SK-N-SH (cell line): ENCODE data around the gene ACTR3. TPM values are rescaled to one million over a fixed set of nuclear protein-coding genes. Genes with fewer than 3 reads are reported as not detected.
A peak's percentile ranks its signal among the peaks of the same experiment; 100 is the strongest.

Source experiments
- CTCF ChIA-PET: fragments of 300-600, 350-600 bp; formaldehyde crosslinking; extraction: SDS; loops from one replicate; lab custom pipeline; 2021; lab: Yijun Ruan, JAX
- POLR2A ChIA-PET: fragments of 350-600 bp; sonication (Branson Sonifier 250); formaldehyde crosslinking; extraction: SDS; loops from one replicate; lab custom pipeline; 2020; ENCODE audit warnings: antibody characterized with exemption, inconsistent platforms; lab: Yijun Ruan, JAX
- DNase-seq: peaks from one replicate; pipeline ENCODE4 v3.0.0; 2012
- H2AFZ ChIP-seq: fragments of 200-600 bp; sonication (generic); 2 replicates; pipeline ENCODE4 v1.8.1; 2016; ENCODE audit warnings: antibody characterized with exemption, mild to moderate bottlenecking, low read depth
- H3F3A ChIP-seq: fragments of 200-600 bp; sonication (generic); replicated peaks from 2 replicates; pipeline ENCODE3; 2016; ENCODE audit warnings: antibody characterized with exemption, mild to moderate bottlenecking; ENCODE audit not compliant: insufficient read depth
- H3K27ac ChIP-seq, 2 experiments: fragments of 200-500 bp in 1 of 2; fragments of 200-600 bp in 1 of 2; sonication (Bioruptor generic) in 1 of 2; sonication (generic), shearing (Covaris generic) in 1 of 2; 2 replicates each; pipeline versions ENCODE4 v1.5.1 to v1.6.1; 2014 to 2016; ENCODE audit warnings: low read depth in 2 of 2, inconsistent platforms in 1 of 2, low read length in 1 of 2, mild to moderate bottlenecking in 1 of 2, mixed read lengths in 1 of 2
- H3K27me3 ChIP-seq: fragments of 200-600 bp; sonication (generic), shearing (Covaris generic); 2 replicates; pipeline ENCODE4 v1.6.1; 2016; ENCODE audit warnings: mixed run types; ENCODE audit not compliant: insufficient read depth
- H3K36me3 ChIP-seq, 2 experiments: fragments of 200-500 bp in 1 of 2; fragments of 200-600 bp in 1 of 2; sonication (Bioruptor generic) in 1 of 2; sonication (generic) in 1 of 2; replicated peaks in 1 of 2; 2 replicates each; pipeline versions ENCODE3 to v1.5.1; 2014 to 2016; ENCODE audit warnings: low read length in 1 of 2, mild to moderate bottlenecking in 1 of 2; ENCODE audit not compliant: insufficient read depth in 2 of 2, control insufficient read depth in 1 of 2
- H3K4me1 ChIP-seq, 2 experiments: fragments of 200-500 bp in 1 of 2; fragments of 200-600 bp in 1 of 2; sonication (Bioruptor generic) in 1 of 2; sonication (generic), shearing (Covaris generic) in 1 of 2; 2 replicates each; pipeline versions ENCODE4 v1.5.1 to v1.6.1; 2014 to 2016; ENCODE audit warnings: low read depth in 1 of 2, low read length in 1 of 2, mixed run types in 1 of 2; ENCODE audit not compliant: insufficient read depth in 2 of 2, control insufficient read depth in 1 of 2
- H3K4me2 ChIP-seq: fragments of 200-600 bp; sonication (generic), shearing (Covaris generic); 2 replicates; pipeline ENCODE4 v1.6.1; 2017; ENCODE audit warnings: mixed run types
- H3K4me3 ChIP-seq, 2 experiments: fragments of 200-500 bp in 1 of 2; fragments of 200-600 bp in 1 of 2; sonication (Bioruptor generic) in 1 of 2; sonication (generic), shearing (Covaris generic) in 1 of 2; 2 replicates each; pipeline versions ENCODE4 v1.5.1 to v1.8.1; 2014 to 2016; ENCODE audit warnings: low read depth in 2 of 2, inconsistent platforms in 1 of 2, low read length in 1 of 2, mild to moderate bottlenecking in 1 of 2, mixed read lengths in 1 of 2, moderate library complexity in 1 of 2
- H3K79me2 ChIP-seq: fragments of 200-600 bp; sonication (generic); 2 replicates; pipeline ENCODE4 v1.8.1; 2017; ENCODE audit warnings: mild to moderate bottlenecking; ENCODE audit not compliant: insufficient read depth
- H3K9ac ChIP-seq: fragments of 200-600 bp; sonication (generic); 2 replicates; pipeline ENCODE4 v1.6.1; 2017; ENCODE audit warnings: mixed run types
- H3K9me2 ChIP-seq: fragments of 200-600 bp; sonication (generic); 2 replicates; pipeline ENCODE4 v1.6.1; 2017; ENCODE audit warnings: mixed run types
- H3K9me3 ChIP-seq: fragments of 200-600 bp; sonication (generic); 2 replicates; pipeline ENCODE4 v1.6.1; 2017; ENCODE audit warnings: mixed run types, mild to moderate bottlenecking, moderate library complexity
- H4K20me1 ChIP-seq: fragments of 200-600 bp; sonication (generic); 2 replicates; pipeline ENCODE4 v1.6.1; 2017; ENCODE audit warnings: mild to moderate bottlenecking, mixed run types; ENCODE audit not compliant: insufficient read depth
- ELF1 ChIP-seq: IDR thresholded peaks from 2 replicates; pipeline ENCODE4 v1.4.0; 2012
- EP300 ChIP-seq, 2 experiments: IDR thresholded peaks; 2 replicates each; pipeline versions ENCODE4 v1.4.0 to v1.6.1; 2012; ENCODE audit warnings: borderline replicate concordance in 1 of 2, low read depth in 1 of 2, low read length in 1 of 2
- EZH2phosphoT487 ChIP-seq: fragments of 200-600 bp; sonication (generic); IDR thresholded peaks from 2 replicates; pipeline ENCODE4 v1.6.1; 2017; ENCODE audit warnings: low read depth, mixed run types, mild to moderate bottlenecking, antibody characterized with exemption, moderate library complexity, borderline replicate concordance
- FOXJ3 ChIP-seq: sonication (generic); formaldehyde crosslinking; IDR thresholded peaks from 2 replicates; pipeline ENCODE4 v1.5.1; 2020; ENCODE audit warnings: mild to moderate bottlenecking, missing genetic modification reagents
- FOXM1 ChIP-seq: IDR thresholded peaks from 2 replicates; pipeline ENCODE4 v1.4.0; 2012; ENCODE audit warnings: low read depth, mild to moderate bottlenecking
- GATA2 ChIP-seq: sonication (generic); formaldehyde crosslinking; IDR thresholded peaks from 2 replicates; pipeline ENCODE4 v1.5.0; 2020; ENCODE audit warnings: mild to moderate bottlenecking, missing genetic modification reagents
- IRF3 ChIP-seq: fragments of 150-350 bp; IDR thresholded peaks from 2 replicates; pipeline ENCODE4 v1.6.1; 2016; ENCODE audit warnings: mild to moderate bottlenecking, low read depth, low read length
- JUND ChIP-seq: IDR thresholded peaks from 2 replicates; pipeline ENCODE4 v1.4.0; 2012
- RAD21 ChIP-seq: IDR thresholded peaks from 2 replicates; pipeline ENCODE4 v1.6.1; 2012; ENCODE audit warnings: mild to moderate bottlenecking, low read length
- RCOR1 ChIP-seq: fragments of 150-350 bp; IDR thresholded peaks from 2 replicates; pipeline ENCODE4 v1.6.1; 2017; ENCODE audit warnings: antibody characterized with exemption, low read length
- RXRA ChIP-seq: IDR thresholded peaks from 2 replicates; pipeline ENCODE4 v1.4.0; 2012; ENCODE audit warnings: low read depth, mild to moderate bottlenecking, borderline replicate concordance
- SIN3A ChIP-seq: IDR thresholded peaks from 2 replicates; pipeline ENCODE4 v1.6.1; 2012; ENCODE audit warnings: low read depth, mild to moderate bottlenecking, low read length, moderate library complexity, borderline replicate concordance
- SMC3 ChIP-seq: IDR thresholded peaks from 2 replicates; pipeline ENCODE4 v1.6.1; 2012; ENCODE audit warnings: low read depth, low read length, improper control_type of control experiment
- ZBTB33 ChIP-seq: IDR thresholded peaks from 2 replicates; pipeline ENCODE4 v1.4.0; 2012; ENCODE audit warnings: low read depth, borderline replicate concordance
- WGBS: methylation state at CpG from one replicate; pipeline ENCODE4 v1.1.6; 2017; ENCODE audit warnings: low lambda C conversion rate; 5-methylcytosine and 5-hydroxymethylcytosine counted together
- polyA plus RNA-seq, 3 experiments: library from polyadenylated mRNA; depleted of rRNA; stranded (reverse); fragments of >200 nt; gene quantifications; 2 replicates each; pipeline ENCODE4 v1.2.3, GENCODE V29; 2012
- TF ChIP-seq, protein P1 (sequence below): IDR thresholded peaks from 2 replicates; pipeline ENCODE4 v1.4.0; 2012; ENCODE audit warnings: low read depth, borderline replicate concordance
- TF ChIP-seq, protein P2 (sequence below): fragments of 200-600 bp; sonication (generic); IDR thresholded peaks from 2 replicates; pipeline ENCODE4 v1.6.1; 2017; ENCODE audit warnings: antibody characterized with exemption, mild to moderate bottlenecking, moderate library complexity
- TF ChIP-seq, protein P3 (sequence below): IDR thresholded peaks from 2 replicates; pipeline ENCODE4 v1.4.0; 2012; ENCODE audit warnings: low read depth

The ACTR3 gene
- polyA plus RNA-seq, 1 of the 3 experiments (the other 2 are of a cell fraction): 90.8 TPM

- TF ChIP-seq IRF3: no peak
- TF ChIP-seq, all 33 proteins: peak for 0
These were observed 36.4 kb downstream of the ACTR3 start (continued) for GRCh38 chr2:113926314-113926713.

GRCh38 chr2:113930448-113930847 lies 40.6 kb downstream of the ACTR3 start:
- H3K9ac ChIP-seq: no peak overlapping the region
- H3K79me2 ChIP-seq: peaks cover 94% of the 10 kb centered on the region
- H3F3A ChIP-seq: peaks cover 9% of the 10 kb centered on the region
- H4K20me1 ChIP-seq: peaks cover 25% of the 10 kb centered on the region
- no peak overlapping the region for H3K4me3 ChIP-seq
- WGBS: 94% methylated on average over 1 of the region's 1 CpG
- DNase-seq: no peak
- ChIA-PET CTCF (no interaction called here), POLR2A (no interaction called here)
- H3K9me3 ChIP-seq: no peaks in the 10 kb centered on the region
- no peaks in the 10 kb centered on the region for H3K27me3 ChIP-seq
- H3K9me2 ChIP-seq: no peaks in the 10 kb centered on the region
- H3K4me2 ChIP-seq: no peak overlapping the region
- H3K36me3 ChIP-seq: peaks cover 64 to 93% of the 10 kb centered on the region in 2 experiments
- H3K4me1 ChIP-seq: no peaks in the 10 kb centered on the region
- H2AFZ ChIP-seq: no peak overlapping the region
- TF ChIP-seq SMC3: no peak
- TF ChIP-seq, protein P1, sequence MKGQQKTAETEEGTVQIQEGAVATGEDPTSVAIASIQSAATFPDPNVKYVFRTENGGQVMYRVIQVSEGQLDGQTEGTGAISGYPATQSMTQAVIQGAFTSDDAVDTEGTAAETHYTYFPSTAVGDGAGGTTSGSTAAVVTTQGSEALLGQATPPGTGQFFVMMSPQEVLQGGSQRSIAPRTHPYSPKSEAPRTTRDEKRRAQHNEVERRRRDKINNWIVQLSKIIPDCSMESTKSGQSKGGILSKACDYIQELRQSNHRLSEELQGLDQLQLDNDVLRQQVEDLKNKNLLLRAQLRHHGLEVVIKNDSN: no peak
- no peak for TF ChIP-seq EZH2phosphoT487
- no peak for TF ChIP-seq SIN3A
- TF ChIP-seq ELF1: no peak
- TF ChIP-seq FOXM1: no peak
- no peak for TF ChIP-seq RXRA
- TF ChIP-seq, protein P2, sequence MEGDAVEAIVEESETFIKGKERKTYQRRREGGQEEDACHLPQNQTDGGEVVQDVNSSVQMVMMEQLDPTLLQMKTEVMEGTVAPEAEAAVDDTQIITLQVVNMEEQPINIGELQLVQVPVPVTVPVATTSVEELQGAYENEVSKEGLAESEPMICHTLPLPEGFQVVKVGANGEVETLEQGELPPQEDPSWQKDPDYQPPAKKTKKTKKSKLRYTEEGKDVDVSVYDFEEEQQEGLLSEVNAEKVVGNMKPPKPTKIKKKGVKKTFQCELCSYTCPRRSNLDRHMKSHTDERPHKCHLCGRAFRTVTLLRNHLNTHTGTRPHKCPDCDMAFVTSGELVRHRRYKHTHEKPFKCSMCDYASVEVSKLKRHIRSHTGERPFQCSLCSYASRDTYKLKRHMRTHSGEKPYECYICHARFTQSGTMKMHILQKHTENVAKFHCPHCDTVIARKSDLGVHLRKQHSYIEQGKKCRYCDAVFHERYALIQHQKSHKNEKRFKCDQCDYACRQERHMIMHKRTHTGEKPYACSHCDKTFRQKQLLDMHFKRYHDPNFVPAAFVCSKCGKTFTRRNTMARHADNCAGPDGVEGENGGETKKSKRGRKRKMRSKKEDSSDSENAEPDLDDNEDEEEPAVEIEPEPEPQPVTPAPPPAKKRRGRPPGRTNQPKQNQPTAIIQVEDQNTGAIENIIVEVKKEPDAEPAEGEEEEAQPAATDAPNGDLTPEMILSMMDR: no peak
- no peak for TF ChIP-seq IRF3
- TF ChIP-seq EP300 (IDR thresholded peaks at IDR 0.05; ENCODE audit: borderline replicate concordance in 1 of 2, low read depth in 1 of 2, low read length in 1 of 2): no peak
- TF ChIP-seq, protein P3, sequence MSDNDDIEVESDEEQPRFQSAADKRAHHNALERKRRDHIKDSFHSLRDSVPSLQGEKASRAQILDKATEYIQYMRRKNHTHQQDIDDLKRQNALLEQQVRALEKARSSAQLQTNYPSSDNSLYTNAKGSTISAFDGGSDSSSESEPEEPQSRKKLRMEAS: no peak
- no peak for TF ChIP-seq GATA2
- no peak for TF ChIP-seq FOXJ3
- TF ChIP-seq RAD21: no peak
- TF ChIP-seq RCOR1: no peak
- TF ChIP-seq JUND: no peak
- TF ChIP-seq ZBTB33: no peak
- H3K27ac ChIP-seq: 0 out of 4 replicates have a peak overlapping the region, but pooled peaks of 1 of the 2 experiments have one; percentile 9
